K562 (cell line): ENCODE results near the gene SPAG4. TPM values are rescaled to one million over a fixed set of nuclear protein-coding genes. Genes with fewer than 3 reads are reported as not detected.

Experiments
- ATAC-seq: fragments of 200-7000 bp; cut with Tn5 transposase; 3 replicates; pipeline ENCODE4 v1.9.1; 2020; ENCODE audit warnings: moderate library complexity
- BruUV-seq: library from RNA; stranded (reverse); fragments of 400-500 nt; replicated peaks from 2 replicates; lab custom pipeline; 2021; lab: Mats Ljungman, UMichigan
- CTCF ChIA-PET: fragments of 300-600 bp; formaldehyde crosslinking; extraction: SDS; loops from one replicate; lab custom pipeline; 2021; ENCODE audit warnings: low intra/inter-chr PET ratio; lab: Yijun Ruan, JAX
- POLR2A ChIA-PET: fragments of 300-600, 350-650 bp; sonication (Branson Sonifier 250); formaldehyde crosslinking; extraction: SDS; loops from one replicate; lab custom pipeline; 2021; ENCODE audit warnings: antibody characterized with exemption, inconsistent platforms; lab: Yijun Ruan, JAX
- DNase-seq, 4 experiments: peaks; one replicate each; pipeline versions ENCODE4 v3.0.0 to v3.0.0-alpha.2; 2011 to 2018; ENCODE audit warnings: low spot score in 3 of 4, mixed read lengths in 3 of 4; ENCODE audit errors: extremely low read depth in 1 of 4
- FAIRE-seq: peaks from 2 replicates; lab custom pipeline; 2011; peaks lifted over from hg19 to GRCh38; lab: Jason Lieb, UNC
- H2AFZ ChIP-seq: 2 replicates; pipeline ENCODE4 v1.6.0; 2011; ENCODE audit warnings: low read depth, low read length, control low read depth, inconsistent platforms
- H3K27ac ChIP-seq: fragments of 200-600 bp; 3 replicates; pipeline ENCODE4 v1.8.0; 2011; ENCODE audit warnings: low read depth, mild to moderate bottlenecking, control low read depth, inconsistent platforms, low read length, moderate library complexity, mixed read lengths; ENCODE audit errors: extremely low read depth
- H3K27me3 ChIP-seq, 2 experiments: fragments of 300-600 bp in 1 of 2; 2 replicates in 1 of 2; 3 replicates in 1 of 2; pipeline versions ENCODE4 v1.6.0 to v1.8.0; 2011; ENCODE audit warnings: inconsistent platforms in 2 of 2, low read length in 2 of 2, mild to moderate bottlenecking in 1 of 2, mixed read lengths in 1 of 2, moderate library complexity in 1 of 2; ENCODE audit not compliant: control insufficient read depth in 2 of 2, insufficient read depth in 2 of 2
- H3K36me3 ChIP-seq: fragments of 300-600 bp; 3 replicates; pipeline ENCODE4 v1.8.0; 2011; ENCODE audit warnings: mild to moderate bottlenecking, low read length, inconsistent platforms; ENCODE audit not compliant: control insufficient read depth, insufficient read depth
- H3K4me1 ChIP-seq, 2 experiments: fragments of 200-600 bp in 1 of 2; replicated peaks in 1 of 2; 2 replicates in 1 of 2; 3 replicates in 1 of 2; pipeline versions ENCODE4 v1.5.1 to v1.8.0; 2011; ENCODE audit warnings: inconsistent platforms in 2 of 2, low read length in 2 of 2, mild to moderate bottlenecking in 1 of 2, mixed read lengths in 1 of 2, moderate library complexity in 1 of 2; ENCODE audit not compliant: control insufficient read depth in 2 of 2, insufficient read depth in 2 of 2
- H3K4me2 ChIP-seq: 2 replicates; pipeline ENCODE4 v1.6.1; 2011; ENCODE audit warnings: low read length, control low read depth, inconsistent platforms, mixed read lengths; ENCODE audit not compliant: insufficient read depth
- H3K4me3 ChIP-seq: fragments of 200-600 bp; sonication (generic), shearing (Covaris generic); 2 replicates; pipeline ENCODE4 v1.5.1; 2016; ENCODE audit warnings: control low read depth, inconsistent platforms
- H3K79me2 ChIP-seq: fragments of 200-600 bp; 3 replicates; pipeline ENCODE4 v1.8.0; 2011; ENCODE audit warnings: low read length, inconsistent platforms; ENCODE audit not compliant: control insufficient read depth, insufficient read depth
- H3K9ac ChIP-seq, 2 experiments: 2 replicates each; pipeline versions ENCODE4 v1.6.0 to v1.6.1; 2011; ENCODE audit warnings: low read depth in 2 of 2, low read length in 2 of 2, control low read depth in 1 of 2, inconsistent platforms in 1 of 2, mild to moderate bottlenecking in 1 of 2, mixed read lengths in 1 of 2; ENCODE audit not compliant: insufficient read depth in 1 of 2
- H3K9me1 ChIP-seq: one replicate; pipeline ENCODE4 v1.6.0; 2011; ENCODE audit warnings: inconsistent platforms, mild to moderate bottlenecking, low read length, moderate library complexity; ENCODE audit not compliant: control insufficient read depth, insufficient read depth
- H3K9me3 ChIP-seq: replicated peaks from 2 replicates; pipeline ENCODE4 v1.5.1; 2011; ENCODE audit warnings: low read depth, low read length, inconsistent platforms; ENCODE audit not compliant: control insufficient read depth, insufficient read depth
- H4K20me1 ChIP-seq: replicated peaks from 2 replicates; pipeline ENCODE4 v1.6.1; 2011; ENCODE audit warnings: low read length, inconsistent platforms, mixed read lengths; ENCODE audit not compliant: control insufficient read depth, insufficient read depth
- BRCA1 ChIP-seq, 2 experiments: fragments of 450-650 bp in 1 of 2; sonication (generic) in 1 of 2; formaldehyde crosslinking in 1 of 2; IDR thresholded peaks; 2 replicates each; pipeline versions ENCODE4 v1.5.0 to v1.6.1; 2017 to 2020; ENCODE audit warnings: mild to moderate bottlenecking in 1 of 2, missing genetic modification reagents in 1 of 2
- CAMTA2 ChIP-seq: fragments of 250-450 bp; sonication (Bioruptor Pico); conservative IDR thresholded peaks from 2 replicates; pipeline ENCODE4 v1.5.1; 2022
- DACH1 ChIP-seq: fragments of 450-650 bp; IDR thresholded peaks from 2 replicates; pipeline ENCODE4 v1.6.1; 2018; ENCODE audit not compliant: partially characterized antibody
- ESRRB ChIP-seq: fragments of 250-450 bp; sonication (Bioruptor Pico); IDR thresholded peaks from 2 replicates; pipeline ENCODE4 v1.5.0; 2020; ENCODE audit warnings: mild to moderate bottlenecking, moderate library complexity, borderline replicate concordance
- FOXJ3 ChIP-seq: sonication (generic); formaldehyde crosslinking; IDR thresholded peaks from 2 replicates; pipeline ENCODE4 v1.4.0; 2020; ENCODE audit warnings: mild to moderate bottlenecking, missing genetic modification reagents
- HMG20B ChIP-seq: fragments of 250-450 bp; sonication (Bioruptor Pico); IDR thresholded peaks from 2 replicates; pipeline ENCODE4 v1.5.0; 2021; ENCODE audit warnings: mild to moderate bottlenecking
- MBD2 ChIP-seq: sonication (generic); IDR thresholded peaks from 2 replicates; pipeline ENCODE4 v1.6.1; 2016; ENCODE audit warnings: low read depth, borderline replicate concordance
- NFIC ChIP-seq: fragments of 450-650 bp; IDR thresholded peaks from 2 replicates; pipeline ENCODE4 v1.6.1; 2017; ENCODE audit warnings: mild to moderate bottlenecking, inconsistent platforms
- NR1H2 ChIP-seq: sonication (generic); formaldehyde crosslinking; IDR thresholded peaks from 2 replicates; pipeline ENCODE4 v1.4.0; 2020; ENCODE audit warnings: mild to moderate bottlenecking, missing genetic modification reagents
- OTX1 ChIP-seq: fragments of 450-650 bp; formaldehyde crosslinking; IDR thresholded peaks from 2 replicates; pipeline ENCODE4 v1.4.0; 2022; ENCODE audit warnings: mild to moderate bottlenecking
- POLR2H ChIP-seq: IDR thresholded peaks from 2 replicates; pipeline ENCODE4 v1.6.1; 2016; ENCODE audit warnings: missing genetic modification characterization, low read depth, mild to moderate bottlenecking, control low read depth, missing compliant biosample characterization, moderate library complexity
- PTBP1 ChIP-seq: fragments of 200-400 bp; formaldehyde crosslinking; IDR thresholded peaks from 2 replicates; pipeline ENCODE4 v1.6.1; 2017; ENCODE audit warnings: low read depth, low read length
- RBBP5 ChIP-seq: fragments of 200-600 bp; sonication (generic); IDR thresholded peaks from 2 replicates; pipeline ENCODE4 v1.6.1; 2012; ENCODE audit warnings: borderline replicate concordance, mild to moderate bottlenecking, low read length, control low read depth, inconsistent platforms; ENCODE audit not compliant: insufficient read depth, poor library complexity, severe bottlenecking
- RBM14 ChIP-seq: fragments of 200-400 bp; formaldehyde crosslinking; IDR thresholded peaks from 2 replicates; pipeline ENCODE4 v1.6.1; 2018; ENCODE audit warnings: low read depth, mild to moderate bottlenecking, low read length, moderate library complexity, borderline replicate concordance; ENCODE audit not compliant: insufficient read depth
- ZNF212 ChIP-seq: fragments of 450-650 bp; formaldehyde crosslinking; IDR thresholded peaks from 2 replicates; pipeline ENCODE4 v1.4.0; 2020; ENCODE audit warnings: mild to moderate bottlenecking
- ZNF764 ChIP-seq: fragments of 250-450 bp; sonication (Bioruptor Pico); IDR thresholded peaks from 2 replicates; pipeline ENCODE4 v1.4.0; 2020; ENCODE audit warnings: low read depth, mild to moderate bottlenecking, moderate library complexity
- WGBS: fragments of 100-300 bp; shearing (Covaris generic); methylation state at CpG from one replicate; pipeline ENCODE4 v1.1.6; 2016; ENCODE audit warnings: low coverage, mixed read lengths; ENCODE audit not compliant: insufficient coverage; ENCODE audit errors: missing lambda C conversion rate; 5-methylcytosine and 5-hydroxymethylcytosine counted together
- in situ Hi-C: fragments of 300-500 bp; cut with MboI; formaldehyde crosslinking; loops from 4 replicates; pipeline ENCODE4 v1.15.0; 2018; ENCODE audit warnings: inconsistent platforms, mixed read lengths
- intact Hi-C: fragments of 100-400 bp; cut with micrococcal nuclease; formaldehyde crosslinking; loops from 2 replicates; pipeline ENCODE4 v1.14.2; 2022
- polyA plus RNA-seq, 8 experiments: library from polyadenylated mRNA; depleted of rRNA in 4 of 8; stranded (reverse) in 5 of 8; unstranded in 3 of 8; fragments of >200 nt; fragmentation: Nextera tagmentation in 2 of 8; fragmentation: Illumina TruSeq in 1 of 8; extraction: Ambion mirVana in 2 of 8; extraction: Trizol in 1 of 8; gene quantifications; 2 replicates each; pipeline versions ENCODE4 v1.2.1 to v1.2.3, GENCODE V29; 2011 to 2014; ENCODE audit warnings: inconsistent platforms in 1 of 8, missing spikeins in 1 of 8
- total RNA-seq, 7 experiments: library from RNA; depleted of rRNA in 6 of 7; stranded (reverse); fragments of >200 nt in 6 of 7; fragmentation: Illumina TruSeq in 2 of 7; extraction: Trizol in 2 of 7; gene quantifications; 2 replicates each; pipeline versions ENCODE4 v1.2.1 to v1.2.3, GENCODE V29; 2011 to 2021; ENCODE audit warnings: low replicate concordance in 1 of 7
- TF ChIP-seq, protein P1 (sequence below): fragments of 250-450 bp; sonication (Bioruptor Pico); IDR thresholded peaks from 2 replicates; pipeline ENCODE4 v1.8.0; 2022; ENCODE audit warnings: moderate library complexity, mild to moderate bottlenecking, inconsistent platforms
- TF ChIP-seq, protein P2 (sequence below): IDR thresholded peaks from 2 replicates; pipeline ENCODE4 v1.6.1; 2012; ENCODE audit warnings: low read depth, low read length, improper control_type of control experiment, borderline replicate concordance
- TF ChIP-seq, protein P3 (sequence below): IDR thresholded peaks from 2 replicates; pipeline ENCODE4 v1.6.1; 2014; ENCODE audit warnings: antibody characterized with exemption

SPAG4 gene
- total and polyA plus RNA-seq, 9 of the 15 experiments (the other 6 are each of a cell fraction or from before 2014, with no cell fraction given), result 1.6 to 11.4 (median 4.6) TPM

DNA sequence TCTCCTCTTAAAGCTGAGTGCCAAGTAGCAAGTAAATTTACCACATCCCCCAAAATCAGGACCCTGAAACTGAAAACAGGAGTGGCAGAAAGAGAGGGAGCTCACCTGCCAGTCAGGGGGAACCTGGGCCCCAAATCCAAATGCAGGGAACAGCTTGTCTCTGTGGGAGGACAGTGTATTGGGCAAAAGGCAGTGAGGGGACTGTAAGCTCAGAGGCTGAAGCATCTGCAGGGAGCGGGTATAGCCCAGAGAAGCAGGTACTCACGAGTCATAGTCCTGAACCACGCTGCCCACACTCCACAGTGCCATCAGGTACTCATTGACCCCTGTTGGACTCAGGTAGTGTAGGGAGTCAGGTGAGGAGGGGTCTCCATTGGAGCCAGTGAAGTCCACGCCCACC, 15.0 kb downstream of the SPAG4 start (continued):
- TF ChIP-seq RBM14 (no peak), ZNF764 (CRISPR knock-in tag) (no peak), BRCA1 (IDR thresholded peaks at IDR 0.05) (no peak), BRCA1 (CRISPR knock-in tag; IDR thresholded peaks at IDR 0.05) (no peak), HMG20B (CRISPR knock-in tag) (no peak), POLR2H (tag) (no peak), OTX1 (CRISPR knock-in tag) (no peak), DACH1 (no peak), ZNF212 (no peak), PTBP1 (no peak), CAMTA2 (no peak)
- TF ChIP-seq, protein P1, sequence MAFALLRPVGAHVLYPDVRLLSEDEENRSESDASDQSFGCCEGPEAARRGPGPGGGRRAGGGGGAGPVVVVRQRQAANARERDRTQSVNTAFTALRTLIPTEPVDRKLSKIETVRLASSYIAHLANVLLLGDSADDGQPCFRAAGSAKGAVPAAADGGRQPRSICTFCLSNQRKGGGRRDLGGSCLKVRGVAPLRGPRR (CRISPR knock-in tag), result no peak

DNA sequence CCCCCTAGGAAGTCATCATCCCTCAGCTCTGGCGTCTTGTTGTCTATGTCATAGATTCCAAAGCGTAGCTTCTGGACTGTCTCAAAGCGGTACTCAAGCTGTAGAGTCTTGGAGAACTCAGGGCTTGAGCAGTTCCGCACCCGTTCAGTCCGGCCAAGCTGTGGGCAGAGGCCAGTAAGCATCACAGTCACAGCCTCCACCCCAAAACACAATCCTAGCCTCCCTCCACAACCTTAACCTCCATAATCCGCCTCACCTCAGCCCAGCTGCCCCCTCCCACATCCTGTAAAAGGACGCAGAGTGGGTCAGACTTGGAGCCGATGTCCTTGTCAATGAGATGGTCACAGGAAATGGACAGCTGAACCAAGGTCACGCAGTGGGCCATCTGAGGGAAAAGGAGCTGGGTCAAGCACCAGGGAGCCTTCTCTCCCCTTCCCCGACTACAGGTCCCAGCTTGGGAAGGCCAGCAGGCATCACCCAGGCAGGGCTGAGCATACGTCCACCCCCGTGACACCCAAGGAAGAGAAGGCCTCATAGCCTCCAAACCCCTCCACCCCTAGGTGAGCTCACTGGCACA, 17.0 kb downstream of the SPAG4 start:
- no peaks in the 10 kb centered on the region for H3K9me3 ChIP-seq
- POLR2A ChIA-PET, result interaction anchor here (0.6 to 2.9 kb wide), 7 partner anchors 8 to 796 kb away, joined by 3 to 11 read pairs (median 3); partner anchors contain the start of gene SPAG4
- CTCF ChIA-PET, result no interaction called here
- no peak for TF ChIP-seq NFIC
- TF ChIP-seq, protein P2, sequence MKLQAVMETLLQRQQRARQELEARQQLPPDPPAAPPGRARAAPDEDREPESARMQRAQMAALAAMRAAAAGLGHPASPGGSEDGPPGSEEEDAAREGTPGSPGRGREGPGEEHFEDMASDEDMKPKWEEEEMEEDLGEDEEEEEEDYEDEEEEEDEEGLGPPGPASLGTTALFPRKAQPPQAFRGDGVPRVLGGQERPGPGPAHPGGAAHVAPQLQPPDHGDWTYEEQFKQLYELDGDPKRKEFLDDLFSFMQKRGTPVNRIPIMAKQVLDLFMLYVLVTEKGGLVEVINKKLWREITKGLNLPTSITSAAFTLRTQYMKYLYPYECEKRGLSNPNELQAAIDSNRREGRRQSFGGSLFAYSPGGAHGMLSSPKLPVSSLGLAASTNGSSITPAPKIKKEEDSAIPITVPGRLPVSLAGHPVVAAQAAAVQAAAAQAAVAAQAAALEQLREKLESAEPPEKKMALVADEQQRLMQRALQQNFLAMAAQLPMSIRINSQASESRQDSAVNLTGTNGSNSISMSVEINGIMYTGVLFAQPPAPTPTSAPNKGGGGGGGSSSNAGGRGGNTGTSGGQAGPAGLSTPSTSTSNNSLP, result no peak
- no peak for TF ChIP-seq MBD2
- TF ChIP-seq, protein P3, sequence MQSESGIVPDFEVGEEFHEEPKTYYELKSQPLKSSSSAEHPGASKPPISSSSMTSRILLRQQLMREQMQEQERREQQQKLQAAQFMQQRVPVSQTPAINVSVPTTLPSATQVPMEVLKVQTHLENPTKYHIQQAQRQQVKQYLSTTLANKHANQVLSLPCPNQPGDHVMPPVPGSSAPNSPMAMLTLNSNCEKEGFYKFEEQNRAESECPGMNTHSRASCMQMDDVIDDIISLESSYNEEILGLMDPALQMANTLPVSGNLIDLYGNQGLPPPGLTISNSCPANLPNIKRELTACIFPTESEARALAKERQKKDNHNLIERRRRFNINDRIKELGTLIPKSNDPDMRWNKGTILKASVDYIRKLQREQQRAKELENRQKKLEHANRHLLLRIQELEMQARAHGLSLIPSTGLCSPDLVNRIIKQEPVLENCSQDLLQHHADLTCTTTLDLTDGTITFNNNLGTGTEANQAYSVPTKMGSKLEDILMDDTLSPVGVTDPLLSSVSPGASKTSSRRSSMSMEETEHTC, result no peak
- no peak for TF ChIP-seq FOXJ3 (CRISPR knock-in tag)
- TF ChIP-seq NR1H2 (CRISPR knock-in tag), result no peak
- TF ChIP-seq RBBP5, result no peak
- no peak for TF ChIP-seq ESRRB
- no peak for FAIRE-seq
- ATAC-seq, result no peak
- no peaks in the 10 kb centered on the region for H3K27me3 ChIP-seq
- no TSS peak for BruUV-seq
- H3K36me3 ChIP-seq, result peaks cover 44% of the 10 kb centered on the region; the same call in 2 of the 3 replicates
- H3K4me1 ChIP-seq, result no peaks in the 10 kb centered on the region; a peak in 1 of 5 replicates
- intact Hi-C loops (no loop called here), in situ Hi-C loops (no loop called here)
- 91% methylated on average over 9 of the region's 13 CpGs for WGBS
- no peaks in the 10 kb centered on the region for H4K20me1 ChIP-seq
- H3K9me1 ChIP-seq, result no peaks in the 10 kb centered on the region
- no peak overlapping the region for H3K4me2 ChIP-seq
- peaks cover 20% of the 10 kb centered on the region; the same call in 2 of the 3 replicates for H3K79me2 ChIP-seq
- no peak overlapping the region for H2AFZ ChIP-seq
- no peak overlapping the region for H3K27ac ChIP-seq
- no peak overlapping the region for H3K4me3 ChIP-seq
- peak overlapping the region in 1 of 2 experiments; percentile 3; a peak in 1 of 4 replicates for H3K9ac ChIP-seq
- DNase-seq, result no peak
